ENCODE data around the gene GNE. TPM values are rescaled to one million over a fixed set of nuclear protein-coding genes. Genes with fewer than 3 reads are reported as not detected.

Gene GNE, protein sequence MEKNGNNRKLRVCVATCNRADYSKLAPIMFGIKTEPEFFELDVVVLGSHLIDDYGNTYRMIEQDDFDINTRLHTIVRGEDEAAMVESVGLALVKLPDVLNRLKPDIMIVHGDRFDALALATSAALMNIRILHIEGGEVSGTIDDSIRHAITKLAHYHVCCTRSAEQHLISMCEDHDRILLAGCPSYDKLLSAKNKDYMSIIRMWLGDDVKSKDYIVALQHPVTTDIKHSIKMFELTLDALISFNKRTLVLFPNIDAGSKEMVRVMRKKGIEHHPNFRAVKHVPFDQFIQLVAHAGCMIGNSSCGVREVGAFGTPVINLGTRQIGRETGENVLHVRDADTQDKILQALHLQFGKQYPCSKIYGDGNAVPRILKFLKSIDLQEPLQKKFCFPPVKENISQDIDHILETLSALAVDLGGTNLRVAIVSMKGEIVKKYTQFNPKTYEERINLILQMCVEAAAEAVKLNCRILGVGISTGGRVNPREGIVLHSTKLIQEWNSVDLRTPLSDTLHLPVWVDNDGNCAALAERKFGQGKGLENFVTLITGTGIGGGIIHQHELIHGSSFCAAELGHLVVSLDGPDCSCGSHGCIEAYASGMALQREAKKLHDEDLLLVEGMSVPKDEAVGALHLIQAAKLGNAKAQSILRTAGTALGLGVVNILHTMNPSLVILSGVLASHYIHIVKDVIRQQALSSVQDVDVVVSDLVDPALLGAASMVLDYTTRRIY
- total RNA-seq (2022; extraction: Qiagen RNA extraction), result 13.6 to 18.6 TPM (median 16.6 TPM) in 5 replicates

DNA sequence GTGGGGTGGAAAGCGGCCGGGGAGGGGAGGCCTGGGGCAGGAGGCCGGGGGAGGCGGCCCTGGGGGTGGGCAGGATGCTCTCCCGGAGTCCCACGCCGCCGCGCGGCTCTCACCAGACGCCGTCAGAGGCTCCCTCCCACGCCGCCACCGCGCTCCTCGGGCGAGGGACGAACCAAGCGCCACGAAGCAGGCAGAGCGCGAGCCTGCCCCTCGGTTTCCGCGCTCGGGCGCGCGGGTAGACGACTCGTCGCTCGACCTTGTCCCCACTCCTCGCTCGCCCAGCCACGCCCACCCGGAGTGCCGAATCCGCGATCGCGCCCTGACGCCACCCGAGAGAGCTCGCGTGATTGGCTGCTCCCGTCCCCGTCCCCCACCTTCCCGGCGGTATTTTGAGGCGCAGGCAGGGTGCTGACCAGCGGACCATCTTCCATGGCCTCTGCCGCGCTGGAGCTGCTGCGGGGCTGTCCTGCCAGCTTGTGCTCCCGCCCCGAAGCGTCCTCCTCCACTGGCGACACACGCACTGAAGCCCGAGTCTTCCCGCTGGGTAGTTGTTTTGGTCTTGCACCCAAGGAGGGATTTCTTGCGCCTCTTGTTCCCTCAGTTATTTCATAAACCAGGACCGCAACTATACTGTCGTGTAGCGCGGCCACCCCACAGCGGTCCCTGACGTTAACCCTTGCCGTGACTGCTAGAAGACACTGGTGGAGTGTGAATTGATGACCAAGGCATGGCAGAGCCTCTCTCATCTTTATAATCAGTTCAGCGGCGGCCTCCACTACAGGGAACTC is at the start of gene GNE:
TSS of gene GNE (minus strand) at position 241 of the 788 bp plus-strand sequence. CDS start 9,093 bp downstream, outside the sequence.

DNA sequence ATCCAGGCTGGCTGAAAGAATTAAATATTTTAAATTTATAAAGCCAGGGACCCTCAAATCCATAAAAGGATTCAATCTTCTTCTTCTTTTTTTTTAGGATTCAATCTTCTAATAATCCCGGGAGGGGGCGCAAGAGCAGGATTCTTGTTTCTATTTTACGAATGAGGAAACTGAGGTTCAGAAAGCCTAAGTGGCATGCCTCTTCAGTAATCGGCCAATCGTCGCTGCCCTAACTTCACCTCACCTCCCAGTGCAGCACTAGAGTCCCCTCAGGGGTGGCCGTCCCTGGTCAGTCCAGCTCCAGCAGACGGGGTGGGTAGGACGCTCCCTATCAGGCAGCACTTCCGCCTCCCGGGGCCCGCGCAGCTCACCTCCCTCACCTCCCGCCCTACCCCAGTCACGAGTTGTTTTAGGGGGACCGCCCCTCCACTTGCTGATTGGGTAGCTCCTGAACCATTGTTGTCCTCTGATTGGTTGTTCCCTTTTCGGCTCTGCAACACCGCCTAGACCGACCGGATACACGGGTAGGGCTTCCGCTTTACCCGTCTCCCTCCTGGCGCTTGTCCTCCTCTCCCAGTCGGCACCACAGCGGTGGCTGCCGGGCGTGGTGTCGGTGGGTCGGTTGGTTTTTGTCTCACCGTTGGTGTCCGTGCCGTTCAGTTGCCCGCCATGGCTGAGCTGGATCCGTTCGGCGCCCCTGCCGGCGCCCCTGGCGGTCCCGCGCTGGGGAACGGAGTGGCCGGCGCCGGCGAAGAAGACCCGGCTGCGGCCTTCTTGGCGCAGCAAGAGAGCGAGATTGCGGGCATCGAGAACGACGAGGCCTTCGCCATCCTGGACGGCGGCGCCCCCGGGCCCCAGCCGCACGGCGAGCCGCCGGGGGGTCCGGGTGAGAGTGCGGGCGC is 67.6 kb downstream of the GNE start, which contains the start of gene CLTA:
TSS of gene CLTA (plus strand) at position 534 of the 902 bp plus-strand sequence. CDS start at position 670, 136 bp downstream.

DNA sequence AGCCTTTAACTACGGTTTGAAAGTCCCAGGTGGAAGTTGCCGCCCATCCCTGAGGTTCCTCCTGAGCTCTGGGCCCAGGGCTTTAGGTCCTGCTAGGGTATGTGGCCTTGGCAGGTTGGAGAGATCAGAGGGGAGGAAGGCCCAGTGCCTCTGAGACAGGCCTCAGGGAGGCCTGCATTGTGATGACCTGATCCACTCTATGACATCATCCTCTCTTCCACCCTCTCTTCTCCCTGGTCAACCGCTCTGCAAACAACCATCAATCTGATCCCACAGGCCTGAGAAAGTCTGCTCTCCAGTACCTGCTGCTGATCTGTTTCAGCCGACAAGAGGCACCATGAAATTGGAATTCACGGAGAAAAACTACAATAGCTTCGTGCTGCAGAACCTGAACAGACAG is 89.1 kb downstream of the GNE start, which contains the start of gene CCIN:
TSS of gene CCIN (plus strand) at position 223 of the 400 bp plus-strand sequence. CDS start at position 338, 115 bp downstream.

Other genes with a start within 250 kb of the GNE start
- gene RECK, start 221.5 kb downstream of the GNE start, total RNA-seq (2022; extraction: Qiagen RNA extraction), result 5.0 to 6.0 TPM (median 5.7 TPM) in 5 replicates
- gene GLIPR2, start 121.7 kb downstream of the GNE start, total RNA-seq (2022; extraction: Qiagen RNA extraction), result 7.5 to 9.9 TPM (median 8.9 TPM) in 5 replicates
- gene CCIN, start 89.1 kb downstream of the GNE start, total RNA-seq (2022; extraction: Qiagen RNA extraction), result 0.09 TPM in 1 of 5 replicates, not detected in the others
- 314 to 396 TPM (median 339 TPM) in 5 replicates for gene CLTA, start 67.5 kb downstream of the GNE start, total RNA-seq (2022; extraction: Qiagen RNA extraction)
- 7.4 to 11.5 TPM (median 9.2 TPM) in 5 replicates for gene RNF38, start 141.8 kb upstream of the GNE start, total RNA-seq (2022; extraction: Qiagen RNA extraction)

Data from A549 treated with dexamethasone at 1 μM for 4 hours (cell line).